ENCODE data around the gene PARG.
"Not testable (repeated sequence)": the region's sequence is repeated elsewhere in the genome, so short reads cannot be mapped to it uniquely, and the experiment has no call there.

Gene PARG

GRCh38 chr10:49890025-49890424 is 51.8 kb downstream of the PARG start:
- H3K4me2 ChIP-seq (ENCODE audit: low read depth, low read length, poor library complexity, severe bottlenecking): not testable (repeated sequence)

DNA sequence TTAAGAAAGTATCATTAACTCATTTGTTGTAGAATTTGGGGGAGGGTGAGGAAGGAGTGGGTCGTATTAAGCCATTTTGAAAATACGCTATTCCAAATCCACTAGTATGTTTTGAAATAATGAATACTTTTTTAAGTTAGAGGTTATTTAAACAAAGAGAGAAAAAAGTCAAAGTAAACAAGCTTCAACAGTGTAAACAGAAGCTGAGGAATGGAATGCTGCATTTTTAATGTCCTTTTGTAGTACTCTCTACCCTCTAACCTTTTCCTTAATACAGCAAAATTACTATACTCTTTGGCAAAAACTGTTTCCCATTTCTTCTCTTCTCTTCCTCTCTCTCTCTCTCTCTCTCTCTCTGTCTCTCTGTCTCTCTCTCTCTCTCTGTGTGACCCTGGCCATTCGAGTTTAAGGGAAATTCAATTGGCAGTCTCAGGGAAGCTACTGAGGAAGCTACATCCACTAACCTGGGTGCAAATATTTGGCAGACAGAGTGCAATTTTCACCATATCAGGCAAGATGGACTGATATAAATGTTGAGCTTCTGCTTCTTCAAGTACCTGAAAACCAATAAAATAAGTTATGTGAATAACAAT is 57.0 kb downstream of the PARG start:
- H3K9ac ChIP-seq (ENCODE audit: low read length); H3K79me2 ChIP-seq (ENCODE audit: insufficient read depth, low read length); H3K4me3 ChIP-seq (ENCODE audit: insufficient read depth, low read length, poor library complexity, severe bottlenecking); H3K9me3 ChIP-seq (ENCODE audit: insufficient read depth, low read length); H3K4me2 ChIP-seq (ENCODE audit: low read depth, low read length, poor library complexity, severe bottlenecking); H3K27ac ChIP-seq (ENCODE audit: low read depth, low read length); H3F3A ChIP-seq (ENCODE audit: insufficient read depth); H3K36me3 ChIP-seq (ENCODE audit: low read length); H2AFZ ChIP-seq (ENCODE audit: low read depth, low read length, severe bottlenecking); H4K20me1 ChIP-seq (ENCODE audit: low read depth, low read length); H3K27me3 ChIP-seq (ENCODE audit: low read length); H3K9me2 ChIP-seq (replicated peaks; ENCODE audit: insufficient read depth, low read length): not testable (repeated sequence)

More at GRCh38 chr10:49890025-49890424, 51.8 kb downstream of the PARG start:
- not testable (repeated sequence) for H3K36me3 ChIP-seq (ENCODE audit: low read length); H3K27me3 ChIP-seq (ENCODE audit: low read length); H3K4me3 ChIP-seq (ENCODE audit: insufficient read depth, low read length, poor library complexity, severe bottlenecking); H3F3A ChIP-seq (ENCODE audit: insufficient read depth); H3K27ac ChIP-seq (ENCODE audit: low read depth, low read length); H4K20me1 ChIP-seq (ENCODE audit: low read depth, low read length); H3K9ac ChIP-seq (ENCODE audit: low read length); H3K9me2 ChIP-seq (replicated peaks; ENCODE audit: insufficient read depth, low read length); H3K9me3 ChIP-seq (ENCODE audit: insufficient read depth, low read length); H3K79me2 ChIP-seq (ENCODE audit: insufficient read depth, low read length); H2AFZ ChIP-seq (ENCODE audit: low read depth, low read length, severe bottlenecking)

DNA sequence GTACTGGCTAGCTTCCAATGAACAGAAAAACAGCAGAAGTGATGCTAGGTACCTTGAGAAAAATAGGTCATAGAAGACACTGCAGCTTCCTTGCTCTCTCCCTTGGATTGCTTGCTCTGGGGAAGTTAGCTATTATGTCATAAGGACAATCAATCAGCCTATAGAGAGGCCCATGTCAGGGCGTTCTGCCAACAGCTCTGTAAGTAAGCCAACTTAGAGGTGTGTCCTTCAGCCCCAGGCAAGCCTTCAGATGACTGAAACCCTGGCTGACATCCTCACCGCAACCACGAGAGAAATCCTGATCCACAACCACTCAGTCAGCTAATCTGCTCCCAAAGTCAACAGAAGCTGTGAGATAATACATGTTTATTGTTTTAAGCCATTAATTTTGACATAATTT is 58.0 kb downstream of the PARG start:
- H4K20me1 ChIP-seq (ENCODE audit: low read depth, low read length); H3K9me3 ChIP-seq (ENCODE audit: insufficient read depth, low read length); H3K4me2 ChIP-seq (ENCODE audit: low read depth, low read length, poor library complexity, severe bottlenecking); H3K27me3 ChIP-seq (ENCODE audit: low read length); H3K79me2 ChIP-seq (ENCODE audit: insufficient read depth, low read length); H3K9me2 ChIP-seq (replicated peaks; ENCODE audit: insufficient read depth, low read length); H3K4me3 ChIP-seq (ENCODE audit: insufficient read depth, low read length, poor library complexity, severe bottlenecking); H3K36me3 ChIP-seq (ENCODE audit: low read length); H3K9ac ChIP-seq (ENCODE audit: low read length); H3K27ac ChIP-seq (ENCODE audit: low read depth, low read length); H3F3A ChIP-seq (ENCODE audit: insufficient read depth); H2AFZ ChIP-seq (ENCODE audit: low read depth, low read length, severe bottlenecking): not testable (repeated sequence)

GRCh38 chr10:49882327-49882726 is 59.5 kb downstream of the PARG start:
- not testable (repeated sequence) for H3K4me3 ChIP-seq (ENCODE audit: insufficient read depth, low read length, poor library complexity, severe bottlenecking); H3F3A ChIP-seq (ENCODE audit: insufficient read depth); H3K36me3 ChIP-seq (ENCODE audit: low read length); H3K9me3 ChIP-seq (ENCODE audit: insufficient read depth, low read length); H3K27ac ChIP-seq (ENCODE audit: low read depth, low read length); H3K4me2 ChIP-seq (ENCODE audit: low read depth, low read length, poor library complexity, severe bottlenecking); H2AFZ ChIP-seq (ENCODE audit: low read depth, low read length, severe bottlenecking); H3K9ac ChIP-seq (ENCODE audit: low read length); H3K27me3 ChIP-seq (ENCODE audit: low read length); H4K20me1 ChIP-seq (ENCODE audit: low read depth, low read length); H3K79me2 ChIP-seq (ENCODE audit: insufficient read depth, low read length); H3K9me2 ChIP-seq (replicated peaks; ENCODE audit: insufficient read depth, low read length)

- not testable (repeated sequence) for H3K36me3 ChIP-seq (ENCODE audit: low read length); H3K27ac ChIP-seq (ENCODE audit: low read depth, low read length); H2AFZ ChIP-seq (ENCODE audit: low read depth, low read length, severe bottlenecking); H3K4me2 ChIP-seq (ENCODE audit: low read depth, low read length, poor library complexity, severe bottlenecking); H3K79me2 ChIP-seq (ENCODE audit: insufficient read depth, low read length); H3K9me3 ChIP-seq (ENCODE audit: insufficient read depth, low read length); H3K9ac ChIP-seq (ENCODE audit: low read length); H3K27me3 ChIP-seq (ENCODE audit: low read length); H3K9me2 ChIP-seq (replicated peaks; ENCODE audit: insufficient read depth, low read length); H3F3A ChIP-seq (ENCODE audit: insufficient read depth); H3K4me3 ChIP-seq (ENCODE audit: insufficient read depth, low read length, poor library complexity, severe bottlenecking); H4K20me1 ChIP-seq (ENCODE audit: low read depth, low read length)
Observed at GRCh38 chr10:49872740-49873139, 69.1 kb downstream of the PARG start.

DNA sequence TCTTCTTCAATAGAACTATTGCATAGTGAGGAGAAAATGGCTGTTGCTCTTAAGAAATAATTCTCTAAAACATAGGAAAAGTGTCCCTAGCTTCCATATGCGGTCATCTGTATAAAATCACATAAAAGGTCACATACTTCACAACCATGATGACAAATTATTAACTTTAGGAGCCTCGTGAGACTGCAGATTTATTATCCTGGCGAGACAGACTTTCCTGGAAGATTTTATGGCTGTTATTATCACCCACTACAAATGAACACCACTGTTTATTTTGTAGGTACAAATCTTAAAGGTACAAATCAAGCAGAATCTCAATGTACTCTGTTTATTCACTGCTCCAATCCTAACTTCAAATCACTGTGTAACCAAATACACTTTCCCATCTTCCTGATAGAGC is 70.4 kb downstream of the PARG start:
- H4K20me1 ChIP-seq (ENCODE audit: low read depth, low read length); H3K9me2 ChIP-seq (replicated peaks; ENCODE audit: insufficient read depth, low read length); H3K9ac ChIP-seq (ENCODE audit: low read length); H3K27me3 ChIP-seq (ENCODE audit: low read length); H3K79me2 ChIP-seq (ENCODE audit: insufficient read depth, low read length); H3K4me2 ChIP-seq (ENCODE audit: low read depth, low read length, poor library complexity, severe bottlenecking); H3F3A ChIP-seq (ENCODE audit: insufficient read depth); H3K4me3 ChIP-seq (ENCODE audit: insufficient read depth, low read length, poor library complexity, severe bottlenecking); H3K9me3 ChIP-seq (ENCODE audit: insufficient read depth, low read length); H2AFZ ChIP-seq (ENCODE audit: low read depth, low read length, severe bottlenecking); H3K36me3 ChIP-seq (ENCODE audit: low read length); H3K27ac ChIP-seq (ENCODE audit: low read depth, low read length): not testable (repeated sequence)

DNA sequence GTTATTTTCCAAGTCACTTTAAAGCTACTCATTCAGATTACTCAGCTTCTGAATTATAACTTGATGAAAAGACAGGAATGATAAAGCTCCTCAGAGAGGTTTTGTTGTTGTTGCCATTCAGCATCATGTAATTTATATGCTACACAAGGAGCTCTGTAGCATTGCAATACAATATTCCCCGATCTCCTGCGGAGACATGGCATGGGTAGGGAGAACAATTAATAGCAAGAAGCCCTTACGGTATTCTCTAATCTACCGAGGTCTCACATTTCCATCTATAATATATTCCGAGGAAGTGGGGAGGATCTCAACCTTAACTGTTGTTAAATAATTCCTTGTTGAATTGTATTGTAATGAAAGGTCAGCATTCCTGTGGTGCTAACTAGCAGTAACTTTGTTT is 81.9 kb downstream of the PARG start:
- H3K79me2 ChIP-seq (ENCODE audit: insufficient read depth, low read length); H4K20me1 ChIP-seq (ENCODE audit: low read depth, low read length); H2AFZ ChIP-seq (ENCODE audit: low read depth, low read length, severe bottlenecking); H3K27me3 ChIP-seq (ENCODE audit: low read length); H3K4me2 ChIP-seq (ENCODE audit: low read depth, low read length, poor library complexity, severe bottlenecking); H3K9me2 ChIP-seq (replicated peaks; ENCODE audit: insufficient read depth, low read length); H3F3A ChIP-seq (ENCODE audit: insufficient read depth); H3K9me3 ChIP-seq (ENCODE audit: insufficient read depth, low read length); H3K4me3 ChIP-seq (ENCODE audit: insufficient read depth, low read length, poor library complexity, severe bottlenecking); H3K36me3 ChIP-seq (ENCODE audit: low read length); H3K9ac ChIP-seq (ENCODE audit: low read length); H3K27ac ChIP-seq (ENCODE audit: low read depth, low read length): not testable (repeated sequence)

DNA sequence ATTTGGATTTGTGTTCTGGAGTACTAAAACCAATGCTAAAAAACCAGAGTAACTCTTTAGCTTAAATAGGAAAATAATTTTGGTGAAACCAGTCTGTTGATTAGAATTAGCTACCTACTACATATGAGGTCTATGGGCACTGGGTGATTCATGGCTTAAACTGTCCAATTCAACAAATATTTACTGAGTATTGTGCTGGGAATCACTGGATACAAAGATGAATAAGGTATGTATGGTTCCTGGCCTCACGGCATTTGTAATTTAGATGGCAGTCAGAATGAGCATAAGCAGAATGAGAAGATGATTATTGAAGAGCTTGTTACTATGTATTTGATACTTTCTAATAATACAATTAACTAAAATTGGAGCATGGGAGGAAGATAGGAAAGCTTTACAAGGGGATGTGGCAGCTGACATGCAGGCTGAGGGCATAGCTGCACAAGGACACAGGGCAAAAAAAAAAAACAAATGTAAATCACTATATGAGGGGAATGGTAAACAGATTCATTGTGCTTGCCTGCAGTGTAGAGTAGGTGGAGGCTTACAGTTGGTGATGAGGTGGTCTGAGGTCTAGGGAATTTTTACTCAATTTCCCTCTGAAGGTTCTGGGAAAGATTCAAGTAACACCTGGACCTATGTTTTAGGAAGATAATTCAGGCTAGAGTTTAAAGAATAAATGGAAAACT is 83.0 kb downstream of the PARG start:
- H3K4me3 ChIP-seq (ENCODE audit: insufficient read depth, low read length, poor library complexity, severe bottlenecking); H3K27me3 ChIP-seq (ENCODE audit: low read length); H2AFZ ChIP-seq (ENCODE audit: low read depth, low read length, severe bottlenecking); H3K4me2 ChIP-seq (ENCODE audit: low read depth, low read length, poor library complexity, severe bottlenecking); H3K27ac ChIP-seq (ENCODE audit: low read depth, low read length); H3K9me2 ChIP-seq (replicated peaks; ENCODE audit: insufficient read depth, low read length); H3F3A ChIP-seq (ENCODE audit: insufficient read depth); H3K79me2 ChIP-seq (ENCODE audit: insufficient read depth, low read length); H3K36me3 ChIP-seq (ENCODE audit: low read length); H3K9me3 ChIP-seq (ENCODE audit: insufficient read depth, low read length); H3K9ac ChIP-seq (ENCODE audit: low read length); H4K20me1 ChIP-seq (ENCODE audit: low read depth, low read length): not testable (repeated sequence)
